PC-9 (cell line): Measurements from ENCODE around the gene SLC38A3. TPM values are rescaled to one million over a fixed set of nuclear protein-coding genes. Genes with fewer than 3 reads are reported as not detected.

Source experiments
- BruUV-seq: library from RNA; stranded (reverse); fragments of 400-500 nt; replicated peaks from 2 replicates; lab custom pipeline; 2021; lab: Mats Ljungman, UMichigan
- CTCF ChIA-PET: fragments of 300-600 bp; sonication (Branson Sonifier 250); formaldehyde crosslinking; loops from one replicate; lab custom pipeline; 2022; ENCODE audit warnings: antibody characterized with exemption; lab: Charles Lee
- POLR2A ChIA-PET: fragments of 300-600 bp; sonication (Branson Sonifier 250); formaldehyde crosslinking; loops from one replicate; lab custom pipeline; 2022; ENCODE audit warnings: antibody characterized with exemption; ENCODE audit not compliant: unreplicated experiment; lab: Charles Lee
- DNase-seq, 2 experiments: peaks; one replicate each; pipeline versions ENCODE4 v3.0.0 to v3.0.0-alpha.2; 2015 to 2022; ENCODE audit warnings: mixed read lengths in 1 of 2
- H2AFZ ChIP-seq: fragments of 200-600 bp; sonication (generic); 2 replicates; pipeline ENCODE4 v1.8.1; 2017; ENCODE audit warnings: antibody characterized with exemption
- H3F3A ChIP-seq: fragments of 200-600 bp; sonication (generic); 2 replicates; pipeline ENCODE4 v1.8.1; 2017; ENCODE audit warnings: antibody characterized with exemption, mild to moderate bottlenecking, low read depth; ENCODE audit not compliant: insufficient read depth
- H3K27ac ChIP-seq: fragments of 200-600 bp; sonication (generic); 2 replicates; pipeline ENCODE4 v1.6.1; 2016; ENCODE audit warnings: mixed run types
- H3K27me3 ChIP-seq: fragments of 200-600 bp; sonication (generic); 2 replicates; pipeline ENCODE4 v1.6.1; 2016; ENCODE audit warnings: low read depth, mixed run types; ENCODE audit not compliant: insufficient read depth
- H3K36me3 ChIP-seq: fragments of 200-600 bp; sonication (generic); 2 replicates; pipeline ENCODE4 v1.6.1; 2016; ENCODE audit warnings: low read depth, mixed run types
- H3K4me1 ChIP-seq: fragments of 200-600 bp; sonication (generic); replicated peaks from 2 replicates; pipeline ENCODE4 v1.6.1; 2016; ENCODE audit warnings: mixed run types; ENCODE audit not compliant: insufficient read depth
- H3K4me2 ChIP-seq: fragments of 200-600 bp; sonication (generic); 2 replicates; pipeline ENCODE4 v1.6.1; 2017; ENCODE audit warnings: mixed run types
- H3K4me3 ChIP-seq: fragments of 200-600 bp; sonication (generic); 2 replicates; pipeline ENCODE4 v1.6.1; 2016; ENCODE audit warnings: mixed run types
- H3K79me2 ChIP-seq: fragments of 200-600 bp; sonication (generic); 2 replicates; pipeline ENCODE4 v1.6.1; 2017; ENCODE audit warnings: low read depth, mixed run types
- H3K9me2 ChIP-seq: fragments of 200-600 bp; sonication (generic); 2 replicates; pipeline ENCODE4 v1.8.1; 2017; ENCODE audit warnings: mild to moderate bottlenecking; ENCODE audit not compliant: insufficient read depth
- H3K9me3 ChIP-seq: fragments of 200-600 bp; sonication (generic); 2 replicates; pipeline ENCODE4 v1.8.1; 2016; ENCODE audit warnings: low read depth; ENCODE audit not compliant: insufficient read depth
- H4K20me1 ChIP-seq: fragments of 200-600 bp; sonication (generic); 2 replicates; pipeline ENCODE4 v1.8.1; 2017; ENCODE audit not compliant: insufficient read depth
- EZH2 ChIP-seq: fragments of 200-600 bp; sonication (generic); IDR thresholded peaks from 2 replicates; pipeline ENCODE4 v1.8.0; 2017; ENCODE audit warnings: antibody characterized with exemption, low read depth
- intact Hi-C: fragments of 100-400 bp; cut with micrococcal nuclease; formaldehyde crosslinking; loops from one replicate; pipeline ENCODE4 v1.10.0; 2022; ENCODE audit not compliant: unreplicated experiment
- total RNA-seq: library from RNA; stranded (reverse); gene quantifications from 2 replicates; pipeline ENCODE4 v1.2.3, GENCODE V29; 2021
- TF ChIP-seq, protein P1 (sequence below): fragments of 200-600 bp; sonication (generic); conservative IDR thresholded peaks from 2 replicates; pipeline ENCODE4 v1.6.1; 2017; ENCODE audit warnings: mixed run types, antibody characterized with exemption, mild to moderate bottlenecking, moderate library complexity

Gene SLC38A3
- total RNA-seq, 1 experiment from 2014 or later, result 0.37 TPM

DNA sequence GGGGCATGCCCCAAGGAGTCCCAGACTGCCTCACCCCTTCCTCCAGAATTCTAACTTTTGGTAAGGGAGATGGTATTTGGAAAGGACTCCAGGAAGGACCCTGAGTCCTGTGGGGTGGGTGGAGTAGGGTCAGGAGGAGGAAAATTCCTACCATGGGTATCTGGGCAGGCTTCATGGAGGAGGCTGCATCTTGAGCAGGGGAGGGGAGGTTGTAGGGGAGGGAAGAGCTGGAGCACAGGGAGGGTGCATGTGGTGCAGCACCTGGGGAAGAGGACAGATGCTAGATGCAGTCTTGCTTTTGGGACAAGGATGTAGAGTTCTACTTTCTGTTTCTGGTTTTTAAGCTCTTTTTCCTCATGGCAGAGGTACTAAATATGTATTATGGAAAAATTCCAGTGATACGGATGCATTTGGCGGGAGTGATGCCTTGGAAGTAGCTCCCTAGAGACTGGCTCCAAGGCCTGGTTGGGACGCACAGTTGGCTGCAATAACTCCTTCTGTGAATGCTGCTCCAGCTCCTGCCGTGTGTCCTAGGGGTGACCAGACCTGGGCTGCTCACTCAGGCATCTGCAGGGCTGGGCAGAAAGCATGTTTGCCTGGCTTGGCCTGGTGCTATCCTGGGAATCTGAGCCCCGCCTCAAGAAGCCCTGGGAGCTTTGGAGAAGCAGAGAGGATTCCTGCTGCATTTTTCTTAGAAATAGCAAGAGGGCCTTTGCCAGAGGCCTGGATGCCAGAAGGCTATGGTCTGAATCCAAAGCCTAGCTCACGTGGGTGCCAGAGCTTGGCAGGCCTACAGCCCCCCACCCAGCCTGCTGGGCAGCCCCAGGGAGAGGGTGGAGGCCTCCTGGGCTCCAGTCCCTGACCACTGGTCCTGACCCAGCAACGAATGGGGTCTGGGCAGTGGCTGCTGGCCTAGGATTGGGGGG, 39.8 kb upstream of the SLC38A3 start:
- peak in 1 of 2 experiments; percentile 66 for DNase-seq
- no peak overlapping the region for H3K4me2 ChIP-seq
- H2AFZ ChIP-seq, result no peak overlapping the region
- no peak overlapping the region for H3K27ac ChIP-seq
- no peaks in the 10 kb centered on the region for H3K9me3 ChIP-seq
- H3K79me2 ChIP-seq, result no peaks in the 10 kb centered on the region
- H3K4me3 ChIP-seq, result no peak overlapping the region
- POLR2A ChIA-PET, result interaction anchor here (0.6 kb wide), 2 partner anchors 99 to 194 kb away, joined by 3 to 6 read pairs; no protein-coding TSS in a partner anchor
- no peaks in the 10 kb centered on the region for H3K27me3 ChIP-seq
- intact Hi-C loops, result no loop called here
- CTCF ChIA-PET, result no interaction called here
- no peak for TF ChIP-seq EZH2
- TF ChIP-seq, protein P1, sequence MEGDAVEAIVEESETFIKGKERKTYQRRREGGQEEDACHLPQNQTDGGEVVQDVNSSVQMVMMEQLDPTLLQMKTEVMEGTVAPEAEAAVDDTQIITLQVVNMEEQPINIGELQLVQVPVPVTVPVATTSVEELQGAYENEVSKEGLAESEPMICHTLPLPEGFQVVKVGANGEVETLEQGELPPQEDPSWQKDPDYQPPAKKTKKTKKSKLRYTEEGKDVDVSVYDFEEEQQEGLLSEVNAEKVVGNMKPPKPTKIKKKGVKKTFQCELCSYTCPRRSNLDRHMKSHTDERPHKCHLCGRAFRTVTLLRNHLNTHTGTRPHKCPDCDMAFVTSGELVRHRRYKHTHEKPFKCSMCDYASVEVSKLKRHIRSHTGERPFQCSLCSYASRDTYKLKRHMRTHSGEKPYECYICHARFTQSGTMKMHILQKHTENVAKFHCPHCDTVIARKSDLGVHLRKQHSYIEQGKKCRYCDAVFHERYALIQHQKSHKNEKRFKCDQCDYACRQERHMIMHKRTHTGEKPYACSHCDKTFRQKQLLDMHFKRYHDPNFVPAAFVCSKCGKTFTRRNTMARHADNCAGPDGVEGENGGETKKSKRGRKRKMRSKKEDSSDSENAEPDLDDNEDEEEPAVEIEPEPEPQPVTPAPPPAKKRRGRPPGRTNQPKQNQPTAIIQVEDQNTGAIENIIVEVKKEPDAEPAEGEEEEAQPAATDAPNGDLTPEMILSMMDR, result no peak
- no peaks in the 10 kb centered on the region for H3K9me2 ChIP-seq
- H3K4me1 ChIP-seq, result peaks cover 38% of the 10 kb centered on the region
- H3K36me3 ChIP-seq, result no peaks in the 10 kb centered on the region
- H4K20me1 ChIP-seq, result no peaks in the 10 kb centered on the region
- H3F3A ChIP-seq, result peaks cover 3% of the 10 kb centered on the region; the same call in 1 of the 2 replicates
- no TSS peak for BruUV-seq

DNA sequence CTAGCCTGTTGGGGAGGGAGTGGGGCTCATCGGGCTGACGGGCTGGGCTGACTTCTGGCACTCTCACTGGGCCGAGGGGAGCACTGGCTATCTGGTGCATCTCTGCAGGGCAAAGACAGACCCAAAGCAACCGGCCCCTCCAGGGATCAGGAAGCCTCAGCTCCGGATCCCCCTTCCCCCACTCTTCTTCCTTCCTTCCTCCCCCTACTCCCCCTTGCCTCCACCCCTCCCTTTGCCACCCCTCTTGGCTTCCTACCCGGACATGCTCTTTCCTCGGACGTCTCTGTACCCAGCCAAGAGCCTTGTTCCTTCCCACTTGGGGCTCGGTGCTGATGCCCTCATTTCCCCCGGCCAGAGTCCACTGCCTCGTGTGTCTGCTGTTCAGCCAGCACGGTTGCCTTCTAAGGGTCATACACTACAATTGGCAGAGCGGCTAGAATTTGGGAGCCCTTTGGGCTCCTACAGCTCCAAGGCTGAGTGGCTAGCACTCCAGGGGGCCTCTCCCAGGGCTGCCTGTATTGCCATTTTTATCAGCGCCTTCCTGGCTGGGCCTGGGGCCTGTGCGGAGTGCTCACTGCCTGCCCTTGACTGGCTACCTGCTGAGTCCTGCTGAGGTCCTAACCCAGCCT, 39.0 kb upstream of the SLC38A3 start:
- intact Hi-C loops, result no loop called here
- no peaks in the 10 kb centered on the region for H3K9me3 ChIP-seq
- H3K9me2 ChIP-seq, result no peaks in the 10 kb centered on the region
- H3K27ac ChIP-seq, result no peak overlapping the region
- no peaks in the 10 kb centered on the region for H3K27me3 ChIP-seq
- H3K4me1 ChIP-seq, result peaks cover 36% of the 10 kb centered on the region
- H3K36me3 ChIP-seq, result no peaks in the 10 kb centered on the region
- H2AFZ ChIP-seq, result no peak overlapping the region
- ChIA-PET CTCF (no interaction called here), POLR2A (interaction anchor here (0.6 kb wide), 1 partner anchor 195 kb away, joined by 3 read pairs; no protein-coding TSS in a partner anchor)
- H3K4me2 ChIP-seq, result no peak overlapping the region
- H4K20me1 ChIP-seq, result no peaks in the 10 kb centered on the region
- DNase-seq, result no peak
- BruUV-seq, result no TSS peak
- H3K79me2 ChIP-seq, result no peaks in the 10 kb centered on the region
- TF ChIP-seq, protein P1, result no peak
- no peak for TF ChIP-seq EZH2
- no peak overlapping the region for H3K4me3 ChIP-seq
- peaks cover 3% of the 10 kb centered on the region; the same call in 1 of the 2 replicates for H3F3A ChIP-seq

DNA sequence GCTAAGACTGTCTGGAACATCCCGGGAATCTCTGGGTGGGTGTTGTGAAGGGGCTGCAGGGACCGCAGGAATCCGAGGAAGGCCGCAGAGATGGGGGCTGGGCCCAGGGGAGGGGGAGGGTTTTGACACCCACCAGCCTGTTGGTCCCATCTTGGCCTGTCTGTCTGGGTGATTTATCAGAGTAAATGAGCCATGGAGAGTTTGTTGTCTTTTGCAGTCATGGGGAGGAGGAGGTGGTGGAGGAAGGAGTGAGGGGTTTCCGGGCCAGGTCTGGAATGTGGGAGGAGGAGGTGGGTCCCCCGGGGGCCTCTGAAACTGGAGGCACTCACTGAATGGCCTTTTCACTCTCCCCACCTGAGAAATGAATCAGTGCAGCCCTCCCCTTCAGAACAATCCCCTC, 38.5 kb upstream of the SLC38A3 start:
- POLR2A ChIA-PET, result no interaction called here
- H3K79me2 ChIP-seq, result no peaks in the 10 kb centered on the region

More for the DNA sequence above, 38.5 kb upstream of the SLC38A3 start:
- DNase-seq, result peak in 1 of 2 experiments; percentile 58
- peaks cover 33% of the 10 kb centered on the region for H3K4me1 ChIP-seq
- H3K4me2 ChIP-seq, result no peak overlapping the region
- no peaks in the 10 kb centered on the region for H3K27me3 ChIP-seq
- H4K20me1 ChIP-seq, result no peaks in the 10 kb centered on the region
- no peaks in the 10 kb centered on the region for H3K9me2 ChIP-seq
- H3K36me3 ChIP-seq, result no peaks in the 10 kb centered on the region
- no peaks in the 10 kb centered on the region; the same call in 1 of the 2 replicates for H3F3A ChIP-seq
- H2AFZ ChIP-seq, result no peak overlapping the region
- intact Hi-C loops, result loop anchor here (1.0 kb wide), 1 partner anchor 11 kb away; the partner anchor contains the start of gene SEMA3F
- CTCF ChIA-PET, result no interaction called here
- H3K9me3 ChIP-seq, result no peaks in the 10 kb centered on the region
- TF ChIP-seq EZH2, result no peak
- TF ChIP-seq, protein P1, result no peak
- no TSS peak for BruUV-seq
- no peak overlapping the region for H3K27ac ChIP-seq
- no peak overlapping the region for H3K4me3 ChIP-seq
